Stimulated activated CD4-positive, alpha-beta T cell treated with anti-CD3 and anti-CD28 coated beads, Interleukin-12 subunit alpha, Interleukin-12 subunit beta, amount 100 ng/mL, for 4 hours (primary cell): ENCODE results near the gene NDUFB2.

Experiments used
- DNase-seq: peaks from one replicate; pipeline ENCODE4 v3.0.0-alpha.2; 2020

NDUFB2 gene

DNA sequence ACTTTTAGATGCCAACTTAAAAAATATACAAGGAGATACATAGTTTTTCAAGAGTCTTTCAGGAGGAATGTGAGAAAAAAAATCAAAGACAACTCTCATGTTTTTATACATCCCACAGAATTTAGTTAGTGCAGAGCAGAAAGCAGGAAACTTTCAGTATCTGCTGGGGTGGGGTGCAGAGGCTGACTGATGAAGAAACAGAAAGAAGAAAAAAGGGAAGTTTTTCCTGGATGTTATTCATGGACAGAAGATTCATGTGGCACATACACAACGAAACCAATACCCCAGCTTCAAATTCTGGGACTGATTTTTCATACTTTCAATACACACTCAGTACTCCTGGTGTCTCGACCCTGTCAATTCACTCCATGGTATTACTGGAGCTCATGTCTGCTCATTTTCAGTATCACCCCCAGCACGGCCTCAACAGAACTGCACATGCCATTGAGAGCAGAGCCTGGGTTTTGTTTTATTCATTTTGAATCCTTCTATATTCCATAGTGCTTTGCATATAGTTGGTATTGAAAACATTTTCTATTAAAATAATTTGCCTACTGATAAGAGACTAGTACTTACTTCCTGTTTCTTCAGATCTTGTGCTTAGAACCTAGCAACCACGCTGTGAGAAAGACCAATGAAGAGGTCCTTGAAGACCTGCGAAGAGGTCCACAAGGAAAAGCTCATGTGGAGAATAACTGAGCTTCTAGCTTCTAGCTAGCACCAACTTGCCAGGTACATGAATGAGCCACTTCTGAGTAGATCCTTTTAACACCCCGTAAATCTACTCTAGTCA, 49.0 kb downstream of the NDUFB2 start:
- DNase-seq: no peak

DNA sequence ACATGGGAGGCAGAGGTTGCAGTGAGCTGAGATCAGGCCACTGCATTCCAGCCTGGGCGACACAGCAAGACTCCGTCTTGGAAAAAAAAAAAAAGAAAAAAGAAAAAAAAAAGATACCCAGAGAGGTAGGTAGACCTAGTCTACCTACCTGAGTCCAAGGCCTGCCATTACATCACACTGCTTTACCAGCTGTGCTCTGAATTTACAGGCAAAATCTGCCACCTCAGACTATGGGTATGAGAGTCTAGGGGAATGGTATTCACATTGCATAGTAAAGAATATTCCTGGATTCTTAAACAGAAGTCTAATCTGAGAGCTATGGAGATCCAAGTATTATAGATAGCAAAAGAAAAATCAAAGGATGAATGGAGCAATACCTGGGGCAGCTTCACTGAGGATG, 50.2 kb downstream of the NDUFB2 start:
- DNase-seq: no peak

DNA sequence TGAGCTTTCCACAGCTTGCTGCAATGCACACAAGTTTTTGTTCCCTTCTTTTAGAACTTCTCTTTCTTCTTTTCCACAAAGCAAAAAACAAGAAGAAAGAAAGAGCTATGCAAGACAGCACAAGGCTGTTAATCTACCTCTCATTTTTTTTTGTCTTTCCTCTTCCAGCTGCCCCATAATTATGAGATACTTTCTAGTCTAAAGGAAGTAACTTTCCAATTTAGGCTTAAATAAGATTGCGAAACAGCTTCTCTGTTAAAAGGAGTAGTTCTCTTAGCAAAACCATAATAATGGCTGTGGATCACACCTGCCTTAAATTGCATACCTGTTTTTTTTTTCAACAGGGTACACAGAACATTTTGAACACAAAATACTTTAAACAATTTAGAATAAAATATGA, 56.0 kb downstream of the NDUFB2 start:
- DNase-seq: no peak

DNA sequence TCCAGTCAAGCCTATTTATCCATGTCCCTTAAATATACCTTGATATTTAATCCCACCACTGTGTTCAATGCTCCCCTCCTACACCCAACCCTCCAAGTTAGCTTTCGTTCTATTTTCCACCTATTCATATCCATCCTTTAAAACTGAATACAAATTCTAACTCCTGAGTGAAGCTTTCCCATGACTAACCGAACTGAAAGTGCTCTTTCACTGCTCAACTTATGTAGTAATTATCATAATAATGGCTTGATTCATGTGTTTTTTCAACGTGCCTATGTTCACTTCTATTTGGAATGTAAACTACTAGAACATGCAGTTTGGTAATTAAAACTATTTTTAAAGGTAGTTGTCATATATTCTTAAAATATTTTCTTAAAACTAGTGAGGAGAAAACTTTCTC, 58.0 kb downstream of the NDUFB2 start:
- no peak for DNase-seq
